GM18507 (cell line): ENCODE data around the gene BRICD5.

Source experiments
- DNase-seq: peaks from one replicate; pipeline ENCODE4 v3.0.0; 2011; ENCODE audit warnings: low read depth; ENCODE audit not compliant: insufficient read length; ENCODE audit errors: extremely low spot score
- FAIRE-seq: peaks from 2 replicates; lab custom pipeline; 2011; peaks lifted over from hg19 to GRCh38; lab: Jason Lieb, UNC

Gene BRICD5

GRCh38 chr16:2172688-2173335 is 37.9 kb downstream of the BRICD5 start:
- FAIRE-seq, result no peak

GRCh38 chr16:2171601-2172178 is 39.0 kb downstream of the BRICD5 start:
- no peak for FAIRE-seq
- DNase-seq, result no peak

More at GRCh38 chr16:2172688-2173335, 37.9 kb downstream of the BRICD5 start:
- DNase-seq, result no peak

- no peak for FAIRE-seq
- no peak for DNase-seq
These were observed 39.9 kb downstream of the BRICD5 start for GRCh38 chr16:2170587-2171435.

- no peak for DNase-seq
- no peak for FAIRE-seq
These were observed 40.6 kb downstream of the BRICD5 start for GRCh38 chr16:2170080-2170479.

GRCh38 chr16:2167068-2167638 is 43.5 kb downstream of the BRICD5 start:
- FAIRE-seq (no peak), DNase-seq (no peak)

GRCh38 chr16:2166263-2167067 is 44.2 kb downstream of the BRICD5 start:
- no peak for DNase-seq

GRCh38 chr16:2165861-2166260 is 44.8 kb downstream of the BRICD5 start:
- no peak for FAIRE-seq
- no peak for DNase-seq

More at GRCh38 chr16:2166263-2167067, 44.2 kb downstream of the BRICD5 start:
- FAIRE-seq, result no peak

- FAIRE-seq (no peak), DNase-seq (no peak)
These were observed 47.3 kb downstream of the BRICD5 start for GRCh38 chr16:2163211-2163881.

GRCh38 chr16:2162676-2163118 is 48.0 kb downstream of the BRICD5 start:
- no peak for FAIRE-seq
- no peak for DNase-seq

GRCh38 chr16:2161911-2162310 is 48.8 kb downstream of the BRICD5 start:
- DNase-seq (no peak), FAIRE-seq (no peak)

GRCh38 chr16:2160915-2161551 is 49.6 kb downstream of the BRICD5 start:
- peak; percentile 33 for FAIRE-seq
- DNase-seq, result no peak
